GM12878 (cell line): ENCODE measurements around the gene CNOT2. TPM values are rescaled to one million over a fixed set of nuclear protein-coding genes. Genes with fewer than 3 reads are reported as not detected.

Experiments
- ASH2L ChIP-seq: fragments of 300-600, 200-600 bp; sonication (generic); IDR thresholded peaks from 2 replicates; pipeline ENCODE4 v1.6.1; 2017; ENCODE audit warnings: low read depth, mild to moderate bottlenecking, borderline replicate concordance
- CBFB ChIP-seq: IDR thresholded peaks from 2 replicates; pipeline ENCODE4 v1.6.1; 2016; ENCODE audit warnings: antibody characterized with exemption, low read depth
- CEBPZ ChIP-seq: fragments of 150-350 bp; IDR thresholded peaks from 2 replicates; pipeline ENCODE4 v1.6.1; 2016; ENCODE audit warnings: low read depth, low read length
- CHD2 ChIP-seq: IDR thresholded peaks from 2 replicates; pipeline ENCODE4 v1.6.1; 2011; ENCODE audit warnings: low read depth, low read length, improper control_type of control experiment, borderline replicate concordance
- CREM ChIP-seq: IDR thresholded peaks from 2 replicates; pipeline ENCODE4 v1.6.1; 2014; ENCODE audit warnings: antibody characterized with exemption, low read depth
- EED ChIP-seq: sonication (generic); IDR thresholded peaks from 2 replicates; pipeline ENCODE4 v1.6.1; 2016; ENCODE audit warnings: antibody characterized with exemption, low read depth
- HDAC6 ChIP-seq: fragments of 200-600 bp; sonication (generic); IDR thresholded peaks from one replicate; pipeline ENCODE4 v1.8.0; 2017; ENCODE audit warnings: antibody characterized with exemption; ENCODE audit not compliant: unreplicated experiment
- IKZF2 ChIP-seq, 2 experiments: fragments of 450-650 bp; IDR thresholded peaks; 2 replicates each; pipeline ENCODE4 v1.6.1; 2017; ENCODE audit warnings: mild to moderate bottlenecking in 2 of 2, moderate library complexity in 2 of 2
- IRF4 ChIP-seq: IDR thresholded peaks from 2 replicates; pipeline ENCODE4 v1.6.1; 2011; ENCODE audit warnings: low read depth, low read length
- JUND ChIP-seq: IDR thresholded peaks from 2 replicates; pipeline ENCODE4 v1.6.1; 2012; ENCODE audit warnings: low read depth, mild to moderate bottlenecking, low read length, improper control_type of control experiment, moderate library complexity
- MLLT1 ChIP-seq: fragments of 450-650 bp; IDR thresholded peaks from 2 replicates; pipeline ENCODE4 v1.6.1; 2016; ENCODE audit warnings: mild to moderate bottlenecking
- NFXL1 ChIP-seq: fragments of 450-650 bp; IDR thresholded peaks from 2 replicates; pipeline ENCODE4 v1.6.1; 2017; ENCODE audit warnings: antibody characterized with exemption, mild to moderate bottlenecking, borderline replicate concordance
- PAX5 ChIP-seq: IDR thresholded peaks from 2 replicates; pipeline ENCODE4 v1.6.1; 2011; ENCODE audit warnings: low read depth, low read length, borderline replicate concordance
- PBX3 ChIP-seq: IDR thresholded peaks from 2 replicates; pipeline ENCODE4 v1.6.1; 2011; ENCODE audit warnings: mild to moderate bottlenecking, low read depth, low read length, moderate library complexity; ENCODE audit not compliant: insufficient replicate concordance
- PML ChIP-seq: IDR thresholded peaks from 2 replicates; pipeline ENCODE4 v1.6.1; 2012; ENCODE audit warnings: low read length, inconsistent platforms
- POLR2AphosphoS2 ChIP-seq: IDR thresholded peaks from 2 replicates; pipeline ENCODE4 v1.6.1; 2011; ENCODE audit warnings: low read depth, mild to moderate bottlenecking, low read length, improper control_type of control experiment, moderate library complexity
- RCOR1 ChIP-seq: conservative IDR thresholded peaks from 2 replicates; pipeline ENCODE4 v1.6.1; 2012; ENCODE audit warnings: low read depth, low read length, improper control_type of control experiment
- SMARCA5 ChIP-seq: fragments of 450-650 bp; IDR thresholded peaks from 2 replicates; pipeline ENCODE4 v1.6.1; 2017; ENCODE audit warnings: mild to moderate bottlenecking
- STAT3 ChIP-seq: IDR thresholded peaks from 2 replicates; pipeline ENCODE4 v1.6.1; 2011; ENCODE audit warnings: low read depth, low read length, improper control_type of control experiment
- ZBTB11 ChIP-seq: fragments of 450-650 bp; formaldehyde crosslinking; IDR thresholded peaks from 2 replicates; pipeline ENCODE4 v1.5.0; 2022; ENCODE audit warnings: mild to moderate bottlenecking, missing genetic modification characterization
- ZSCAN29 ChIP-seq: fragments of 450-650 bp; IDR thresholded peaks from 2 replicates; pipeline ENCODE4 v1.6.1; 2017; ENCODE audit warnings: mild to moderate bottlenecking, moderate library complexity
- polyA plus RNA-seq, 11 experiments: library from polyadenylated mRNA; depleted of rRNA in 4 of 11; unstranded in 6 of 11; stranded (reverse) in 5 of 11; fragments of >200 nt; fragmentation: Nextera tagmentation in 4 of 11; fragmentation: Illumina TruSeq in 1 of 11; extraction: Ambion mirVana in 4 of 11; extraction: Trizol in 1 of 11; gene quantifications; 1 replicate in 1 of 11; 2 replicates in 10 of 11; pipeline versions ENCODE4 v1.2.1 to v1.2.3, GENCODE V29; 2011 to 2016; ENCODE audit warnings: inconsistent platforms in 2 of 11, missing spikeins in 2 of 11, low read depth in 1 of 11
- total RNA-seq, 4 experiments: library from RNA; depleted of rRNA in 3 of 4; stranded (reverse); fragments of >200 nt in 3 of 4; fragmentation: Illumina TruSeq in 1 of 4; extraction: Trizol in 1 of 4; gene quantifications; 2 replicates each; pipeline versions ENCODE4 v1.2.1 to v1.2.3, GENCODE V29; 2013 to 2021

The CNOT2 gene
- total and polyA plus RNA-seq, 10 of the 15 experiments (the other 5 are each of a cell fraction or from before 2014, with no cell fraction given), result 37.9 to 127 (median 82.4) TPM

GRCh38 chr12:70243510-70244371 is 508 bp downstream of the CNOT2 start (continued):
- TF ChIP-seq ZBTB11 (CRISPR knock-in tag) (no peak), CBFB (peak; percentile 29; the same call in 1 of the 2 replicates), ASH2L (no peak), POLR2AphosphoS2 (peak; percentile 64; the same call in 1 of the 2 replicates), CHD2 (peak; percentile 5; the same call in 1 of the 2 replicates), PBX3 (peak; percentile 10), IRF4 (no peak), RCOR1 (no peak), PML (no peak), PAX5 (no peak), MLLT1 (0 out of 2 replicates have a peak, but pooled peaks have one; percentile 26), CREM (0 out of 2 replicates have a peak, but pooled peaks have one; percentile 12), SMARCA5 (0 out of 2 replicates have a peak, but pooled peaks have one; percentile 42), HDAC6 (no peak), NFXL1 (no peak), STAT3 (no peak), IKZF2 (IDR thresholded peaks at IDR 0.05) (peak in 1 of 2 experiments; percentile 33; a peak in 1 of 4 replicates), ZSCAN29 (no peak), JUND (no peak), EED (0 out of 2 replicates have a peak, but pooled peaks have one; percentile 11), CEBPZ (no peak)
